Measurements from ENCODE around the gene NPEPPS.

- TF ChIP-seq CTCF (IDR thresholded peaks at IDR 0.05; ENCODE audit: insufficient read depth, low read depth, low read length) (no peak), EZH2 (IDR thresholded peaks at IDR 0.05; ENCODE audit: insufficient read depth, low read length) (no peak)
These were observed 91.3 kb downstream of the NPEPPS start for GRCh38 chr17:47622180-47622549.
